ENCODE results near the gene RARB.

RARB gene

DNA sequence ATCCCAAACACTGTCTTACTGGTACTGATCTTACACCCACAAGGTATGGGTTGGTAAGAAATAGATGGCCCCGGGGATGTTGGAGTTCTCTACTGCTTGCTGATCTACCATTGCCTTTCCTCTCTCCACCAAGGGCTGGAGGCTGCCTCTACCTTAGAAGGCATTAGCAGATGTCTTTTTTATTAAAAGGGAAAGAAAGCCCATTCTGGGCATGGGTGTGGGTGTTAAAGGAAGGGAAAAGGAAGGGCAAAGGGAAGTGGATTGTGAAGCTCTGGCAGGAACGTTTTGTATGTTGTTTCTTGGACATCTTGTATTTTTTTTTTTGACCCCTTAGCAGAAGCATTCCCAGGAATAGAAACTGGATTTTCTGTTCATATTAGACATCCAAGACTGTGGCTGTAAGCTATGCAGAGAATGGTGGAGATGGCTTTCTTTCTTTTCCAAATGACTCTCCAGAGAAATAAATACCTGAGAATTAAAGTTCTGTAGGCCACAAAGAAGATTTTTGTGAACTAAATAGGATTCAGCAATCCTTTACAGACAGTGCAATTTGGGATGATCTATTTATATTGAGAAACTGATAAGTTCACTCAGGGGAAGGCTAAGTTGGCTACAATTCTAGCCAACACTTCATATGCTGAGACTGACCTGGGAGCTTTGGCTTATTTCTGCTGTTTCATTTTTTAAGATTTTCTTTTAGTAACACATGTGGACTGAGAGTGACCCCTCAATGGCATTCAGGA is 127.8 kb downstream of the RARB start:
- no peak for DNase-seq

DNA sequence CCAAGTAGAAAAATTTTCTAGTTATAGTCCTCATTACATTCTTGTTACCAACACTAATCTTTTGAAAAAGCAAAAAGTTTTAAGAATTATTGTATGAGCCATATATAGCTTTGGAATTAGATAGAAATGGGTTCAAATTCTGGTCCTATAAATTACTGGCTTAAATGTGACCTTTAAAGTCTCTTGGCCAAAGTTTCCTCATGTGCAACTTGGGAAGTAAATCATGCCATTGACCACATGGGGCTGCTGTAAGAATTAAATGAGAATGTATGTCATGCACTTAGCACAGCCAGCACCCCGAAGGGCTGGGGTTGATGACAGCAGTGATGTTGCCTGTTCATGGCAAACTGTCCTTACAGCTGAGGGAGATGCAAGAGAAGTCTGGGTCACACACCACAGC is 128.4 kb downstream of the RARB start:
- DNase-seq = no peak

DNA sequence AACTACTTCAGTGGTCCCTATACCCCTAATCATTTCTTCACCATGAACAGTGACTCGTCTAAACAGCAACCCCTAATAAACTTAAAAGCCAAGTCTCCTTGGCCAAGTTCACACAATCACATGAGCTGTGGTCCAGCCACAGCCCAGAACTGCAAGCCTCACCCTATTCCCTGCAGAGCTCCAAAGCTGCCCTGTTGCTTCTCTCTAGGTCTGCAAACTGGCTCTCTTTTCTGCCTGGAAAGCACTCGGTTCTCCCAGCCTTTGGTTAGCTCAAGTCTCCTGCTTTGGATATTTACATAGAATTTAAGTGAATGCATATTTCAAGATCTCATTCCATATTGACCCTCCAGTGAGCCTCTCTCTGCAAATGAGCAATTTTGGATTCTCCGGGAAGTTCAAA is 129.6 kb downstream of the RARB start:
- DNase-seq = no peak

DNA sequence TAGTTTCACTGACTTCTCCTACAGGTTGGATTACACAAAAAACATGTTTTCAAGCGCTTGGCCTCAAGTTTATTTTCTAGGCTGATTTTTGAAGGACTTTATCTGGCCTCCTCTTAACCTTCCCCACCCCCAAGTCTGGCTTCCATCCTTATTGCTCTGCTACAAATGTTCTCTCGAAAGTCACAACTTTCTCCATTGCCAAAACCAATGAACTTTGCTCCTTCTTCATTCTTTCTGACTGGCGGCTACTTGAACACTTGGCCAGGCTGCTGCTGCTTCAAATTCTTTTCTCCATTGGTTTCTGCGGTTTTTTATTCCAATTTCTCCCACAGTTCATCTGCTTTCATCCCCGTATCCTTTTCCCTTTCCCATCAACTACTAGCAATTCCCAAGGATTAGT is 130.1 kb downstream of the RARB start:
- DNase-seq = no peak

DNA sequence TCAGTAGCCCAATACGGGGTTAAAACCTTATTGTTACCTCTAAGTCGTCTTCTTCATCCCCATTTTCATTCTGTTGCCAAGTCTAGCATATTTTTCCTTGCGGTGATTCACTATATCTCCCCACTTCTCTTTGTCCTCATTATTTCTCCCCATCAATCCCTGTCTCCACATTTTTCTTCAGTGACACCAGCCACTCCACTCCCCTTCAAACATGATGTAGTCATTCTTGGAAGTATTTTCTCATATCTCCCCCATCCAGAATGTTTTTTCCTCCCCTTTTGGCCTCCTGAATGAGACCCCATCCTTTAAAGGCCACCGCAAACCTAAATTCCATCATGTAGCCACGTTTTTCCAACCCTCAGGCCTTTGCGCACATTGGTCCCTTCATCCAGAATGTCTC is 130.7 kb downstream of the RARB start:
- no peak for DNase-seq

DNA sequence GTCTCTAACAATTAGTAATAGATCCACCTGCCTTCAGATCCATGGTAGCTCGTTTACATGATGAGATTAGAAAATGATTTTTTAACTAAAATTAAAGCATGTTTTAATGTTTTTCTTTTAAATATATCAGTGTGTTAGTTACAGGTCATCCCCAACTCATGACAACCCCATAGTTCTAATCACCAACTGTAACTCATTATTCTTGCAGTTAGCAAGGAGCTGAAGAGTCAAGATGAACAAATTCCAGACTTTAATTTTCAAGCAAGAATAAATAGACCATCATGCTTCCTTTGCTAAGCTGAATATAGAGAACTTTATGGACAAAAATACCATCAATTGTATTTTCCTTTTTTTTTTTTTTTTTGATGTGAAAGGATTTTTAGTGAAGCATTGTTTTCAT is 135.5 kb downstream of the RARB start:
- DNase-seq = no peak

DNA sequence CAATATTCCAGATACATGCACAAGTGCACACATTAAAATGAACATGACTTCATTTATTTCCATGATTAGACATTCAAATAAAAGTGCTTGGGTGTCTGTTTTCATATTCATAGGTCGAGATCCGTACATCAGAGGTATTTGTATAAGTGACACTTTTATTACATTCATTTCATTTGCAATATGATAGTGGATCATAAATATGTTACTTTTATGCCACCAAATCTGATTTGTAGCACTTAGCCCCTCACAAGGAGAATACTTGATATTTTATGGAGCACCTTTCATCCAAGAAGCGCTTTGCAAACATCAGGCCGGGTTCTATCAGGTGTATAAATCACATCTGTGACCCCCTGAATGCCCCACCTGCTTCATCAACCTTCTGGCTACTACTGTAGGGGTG is 136.0 kb downstream of the RARB start:
- peak; percentile 65 for DNase-seq

DNA sequence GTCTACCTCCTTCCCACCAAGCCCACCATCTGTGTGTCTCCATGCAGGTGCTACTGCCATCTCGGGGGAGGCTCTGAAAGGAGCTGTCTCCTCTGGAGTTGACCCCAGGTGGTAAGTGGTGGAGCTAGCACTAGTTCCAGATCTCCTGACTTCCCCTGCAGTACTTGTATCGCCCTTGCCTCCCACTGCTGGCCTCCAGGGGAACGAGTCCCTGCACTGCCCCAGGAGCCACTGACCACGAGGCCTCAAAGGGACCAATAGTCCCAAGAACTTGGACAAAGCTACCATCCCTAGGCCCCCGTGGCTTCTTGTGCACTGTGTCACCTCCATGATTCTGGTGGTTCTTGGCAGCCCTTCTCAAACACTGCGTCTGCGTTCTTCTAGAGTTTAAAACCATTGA is 137.7 kb downstream of the RARB start:
- DNase-seq = no peak

DNA sequence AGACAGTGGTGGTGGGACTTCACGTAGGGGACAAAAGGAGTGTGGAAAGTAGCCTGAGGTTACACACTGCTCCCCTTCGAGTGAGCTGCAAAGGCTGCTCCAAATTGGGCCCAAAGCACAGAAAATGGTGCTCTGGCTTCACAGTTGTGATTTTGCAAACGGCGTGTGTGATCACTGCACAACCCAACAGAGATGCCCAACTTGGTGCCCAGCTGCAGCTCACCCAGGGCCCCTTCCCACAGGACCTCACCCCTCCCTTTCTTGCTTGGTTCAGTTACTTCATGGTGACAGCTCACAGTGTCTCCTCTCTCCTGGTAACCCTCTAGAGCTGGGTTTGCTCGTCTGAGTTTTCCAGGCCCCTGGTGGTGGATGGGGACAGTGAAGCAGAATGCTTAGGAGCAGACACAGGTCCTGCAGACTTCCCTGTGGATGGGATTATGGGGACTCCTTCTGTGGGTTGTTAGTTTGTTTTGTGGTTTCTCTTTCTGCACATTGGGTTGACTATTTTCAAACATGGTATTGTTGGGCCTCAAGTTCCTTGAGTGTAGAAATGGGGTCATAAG is 138.4 kb downstream of the RARB start:
- DNase-seq = peak; percentile 2

DNA sequence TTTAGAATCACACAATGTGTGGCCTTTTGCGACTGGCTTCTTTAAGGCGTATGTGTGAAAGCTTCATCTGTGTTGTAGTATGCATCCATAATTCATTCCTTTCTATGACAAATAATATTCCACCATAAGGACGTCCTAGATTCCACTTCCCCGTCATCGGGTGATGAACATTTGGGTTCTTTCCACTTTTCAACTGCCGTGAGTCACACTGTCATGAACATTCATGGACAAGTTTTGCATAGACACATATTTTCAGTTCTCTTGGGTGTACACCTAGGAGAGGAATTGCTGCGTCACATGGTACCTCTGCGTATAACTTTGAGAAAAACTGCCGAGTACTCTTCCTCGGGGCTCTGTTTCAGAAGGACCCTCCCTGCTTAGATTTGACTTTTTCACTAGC is 139.3 kb downstream of the RARB start:
- no peak for DNase-seq

DNA sequence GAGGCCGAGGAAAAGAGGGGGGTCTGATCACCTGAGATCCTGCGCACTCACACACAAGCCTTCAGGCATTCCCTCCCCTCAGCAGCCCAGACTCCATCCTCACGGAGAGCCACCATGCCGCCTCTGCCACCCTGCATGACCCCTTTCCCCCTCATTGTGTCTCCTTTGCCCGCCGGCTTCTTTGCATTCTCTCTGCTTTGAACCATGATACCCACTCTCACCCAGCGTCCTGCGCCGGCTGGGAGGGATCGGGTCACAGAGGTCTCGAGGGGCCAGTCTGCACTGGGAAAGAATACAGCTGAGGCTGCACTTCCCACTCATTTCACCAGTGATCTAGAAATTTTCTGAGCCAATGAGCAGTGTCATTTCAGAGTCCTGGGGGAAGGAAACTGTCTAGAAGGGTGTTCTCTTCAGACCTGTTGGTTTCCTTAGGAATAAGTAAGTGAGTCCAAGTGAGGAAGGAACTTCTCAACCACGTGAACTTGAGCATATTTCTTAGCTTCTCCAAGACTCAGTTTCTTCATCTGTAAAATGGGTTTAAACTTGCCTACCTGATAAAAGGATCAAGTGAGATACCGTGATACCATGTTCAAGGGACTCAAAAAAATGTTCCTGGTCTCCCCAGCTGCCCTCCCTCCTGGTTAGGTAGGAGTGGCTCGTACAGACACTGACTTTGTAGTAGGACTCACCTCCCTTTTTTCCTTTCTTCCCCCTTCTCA is 139.9 kb downstream of the RARB start:
- no peak for DNase-seq

DNA sequence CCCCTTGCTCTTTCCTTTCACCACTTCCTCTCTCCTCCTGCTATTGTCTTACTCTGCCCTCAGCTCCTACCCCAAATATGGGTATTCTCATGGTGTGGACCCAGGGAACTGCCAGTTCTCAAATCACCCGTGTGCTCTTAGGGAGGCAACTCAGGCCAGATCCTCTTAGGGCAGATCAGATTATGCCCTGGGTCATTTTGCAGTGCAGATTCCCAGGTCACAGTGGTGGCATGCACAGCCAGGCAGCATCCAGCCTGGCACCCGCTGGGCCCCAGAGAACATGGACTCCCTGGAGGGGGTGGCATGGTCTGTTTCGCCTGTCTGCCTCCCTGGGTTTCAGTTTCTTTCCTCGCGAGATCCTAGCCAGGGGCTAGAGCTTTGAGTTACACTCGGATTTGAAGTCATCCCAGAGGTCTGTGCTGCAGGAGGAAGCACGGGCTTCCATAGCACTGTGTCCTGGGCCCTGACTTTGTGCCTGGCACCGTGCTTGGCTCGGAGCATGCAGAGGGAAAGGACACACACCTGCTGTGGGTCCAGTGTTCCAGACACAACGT is 140.5 kb downstream of the RARB start:
- no peak for DNase-seq

DNA sequence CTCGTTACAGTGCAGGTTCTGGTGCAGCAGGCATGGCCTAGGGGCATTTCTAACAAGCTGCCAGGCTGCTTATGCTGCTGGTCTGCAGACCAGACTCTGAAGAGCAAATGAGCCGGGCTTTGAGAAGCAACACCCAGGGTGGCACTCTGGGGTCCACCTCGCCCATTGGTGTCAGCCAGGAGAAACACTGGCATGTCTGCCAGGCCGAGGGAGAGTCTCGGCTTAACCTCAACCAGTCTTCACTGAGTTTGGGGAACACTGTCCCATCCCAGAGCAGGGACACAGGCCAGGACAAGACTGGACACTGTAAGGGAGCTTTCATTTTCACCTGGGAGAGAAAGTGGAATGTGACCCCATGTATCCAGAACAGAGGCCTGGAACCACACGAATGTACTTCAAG is 143.2 kb downstream of the RARB start:
- DNase-seq = no peak

DNA sequence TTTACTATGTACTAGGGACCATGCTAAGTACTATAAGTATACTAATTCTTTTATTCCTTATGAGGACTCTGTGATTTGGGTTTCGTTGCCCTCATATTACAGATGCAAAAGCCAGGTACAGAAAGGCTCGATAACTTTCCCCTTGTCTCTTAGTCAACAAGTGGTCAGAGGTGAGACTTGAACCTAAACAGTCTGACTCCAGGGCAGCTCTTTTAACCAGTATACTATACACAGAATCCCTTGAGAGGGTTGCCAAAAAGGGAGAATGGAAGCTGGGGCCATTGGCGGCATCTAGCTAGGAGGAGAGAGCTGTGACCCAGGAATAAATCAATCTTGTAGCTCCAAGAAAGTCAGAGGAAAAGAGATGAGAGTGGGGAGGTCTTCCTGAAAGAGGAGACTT is 144.3 kb downstream of the RARB start:
- DNase-seq = no peak

DNA sequence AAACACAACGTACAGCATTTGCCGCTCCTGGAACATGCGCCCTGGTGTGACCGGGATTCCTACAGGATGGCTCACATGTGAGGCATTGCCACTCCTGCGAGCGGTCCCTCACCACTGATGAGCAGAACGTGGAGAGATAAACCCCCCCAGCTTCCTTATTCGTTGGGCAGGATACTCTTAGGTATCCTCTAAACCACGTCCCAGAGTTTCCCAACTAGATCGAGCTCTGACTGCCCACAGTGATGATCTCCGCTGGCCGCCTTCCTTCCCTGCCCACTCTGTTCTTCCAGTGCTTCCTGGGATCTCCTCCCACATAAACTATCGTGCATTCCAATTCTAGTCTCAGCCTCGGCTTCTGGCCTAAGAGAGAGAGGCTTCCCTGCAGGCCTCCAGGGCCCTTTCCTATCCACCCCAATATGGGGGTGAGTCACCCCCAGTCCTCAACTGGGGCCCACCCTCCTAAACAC is 144.9 kb downstream of the RARB start:
- no peak for DNase-seq

DNA sequence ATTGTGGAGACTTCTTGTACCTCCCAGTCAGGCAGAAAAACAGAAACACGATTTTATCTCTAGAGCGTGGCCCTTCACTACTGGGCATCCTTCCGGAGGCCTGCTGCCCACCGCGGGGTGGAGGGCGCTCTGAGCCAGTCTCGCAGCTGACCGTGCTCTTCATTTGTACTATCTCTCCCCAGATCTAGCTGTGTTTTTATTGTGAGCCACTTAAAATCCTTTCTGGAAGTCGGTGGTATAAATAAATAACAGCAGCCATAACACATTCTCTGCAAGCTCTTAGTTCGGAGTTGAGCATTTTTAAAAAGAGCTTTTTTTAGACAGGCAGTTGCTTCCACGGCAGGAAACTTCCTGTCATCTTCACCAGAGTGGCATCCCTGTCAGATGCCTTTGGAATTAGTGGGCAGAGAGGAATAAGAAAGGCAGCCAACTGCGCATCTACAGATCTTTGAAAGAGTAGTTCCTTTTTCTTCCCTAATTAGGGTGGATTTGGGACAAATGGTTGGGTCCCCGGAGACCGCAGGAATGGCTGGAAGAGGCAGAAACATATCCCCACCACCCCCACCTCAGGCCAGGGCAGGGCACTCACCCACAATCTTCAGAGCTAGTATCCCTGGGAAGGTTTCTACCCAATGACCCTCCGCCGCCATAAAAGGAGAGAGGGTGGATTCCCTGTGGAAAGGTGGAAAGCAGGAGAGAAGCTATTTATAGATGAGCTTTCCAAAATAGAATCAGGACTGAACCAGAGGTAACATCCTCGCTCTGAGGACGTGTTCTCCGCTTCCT is 145.5 kb downstream of the RARB start:
- no peak for DNase-seq

DNA sequence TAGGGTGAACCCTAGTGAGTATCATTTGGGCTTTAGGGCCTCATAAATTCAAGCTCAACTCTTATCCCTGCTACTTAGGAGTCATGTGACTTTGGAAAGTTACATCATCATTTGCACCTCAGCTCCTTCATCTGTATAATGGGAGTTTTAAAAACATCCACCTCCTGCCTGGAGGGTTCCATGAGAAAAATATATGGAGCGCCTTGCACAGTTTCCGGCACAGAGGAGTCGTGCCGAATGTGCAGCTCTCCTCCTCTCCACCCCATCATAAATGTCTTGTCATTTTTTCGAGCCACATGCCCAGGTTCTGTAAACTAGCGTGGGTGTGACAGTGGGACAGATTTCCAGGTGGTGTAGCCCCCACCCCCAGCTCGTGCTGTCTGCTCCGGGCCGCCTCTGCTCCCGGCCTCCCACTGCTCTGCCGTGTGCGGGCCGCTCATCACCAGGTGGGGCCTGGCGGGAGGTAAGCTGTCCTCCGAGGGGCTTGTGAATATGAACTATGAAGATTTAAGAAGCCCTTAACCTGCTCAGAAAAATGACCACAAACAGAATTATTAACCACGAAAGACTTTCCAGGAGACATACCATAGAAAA is 146.2 kb downstream of the RARB start:
- DNase-seq = no peak

DNA sequence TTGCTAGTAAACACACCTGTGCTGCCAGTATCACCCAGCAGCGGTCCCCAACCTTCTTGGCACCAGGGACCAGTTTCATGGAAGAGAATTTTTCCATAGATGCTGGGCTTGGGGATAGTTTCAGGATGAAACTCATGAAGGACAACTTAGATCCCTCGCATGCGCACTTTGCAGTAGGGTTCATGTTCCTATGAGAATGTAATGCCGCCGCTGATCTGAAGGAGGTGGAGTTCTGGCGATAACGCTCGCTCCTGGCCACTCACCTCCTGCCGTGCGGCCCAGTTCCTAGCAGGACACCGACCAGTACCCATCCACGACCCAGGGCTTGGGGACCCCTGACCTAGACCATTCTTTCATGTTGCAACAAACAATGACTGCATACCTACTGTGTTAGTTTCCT is 146.9 kb downstream of the RARB start:
- no peak for DNase-seq

DNA sequence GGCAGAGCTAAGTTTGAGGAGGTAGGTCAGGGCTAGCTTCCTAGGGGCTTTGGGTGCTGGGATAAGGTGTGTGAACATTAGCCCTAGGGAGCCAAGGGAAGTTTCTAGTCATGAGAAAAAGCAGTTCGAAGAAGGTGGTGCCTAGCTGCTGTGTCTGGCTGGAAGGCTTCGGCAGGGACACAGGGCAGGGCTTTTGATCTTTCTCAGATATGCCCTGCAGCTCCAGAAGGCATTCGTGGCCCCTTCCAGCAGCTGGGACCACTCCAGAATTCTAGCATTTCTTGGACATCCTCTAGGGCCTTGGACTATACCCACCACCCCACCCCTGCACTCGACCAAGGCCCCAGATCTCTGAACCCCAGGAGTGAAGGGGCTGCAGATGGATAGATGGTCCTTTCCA is 148.1 kb downstream of the RARB start:
- DNase-seq = no peak

DNA sequence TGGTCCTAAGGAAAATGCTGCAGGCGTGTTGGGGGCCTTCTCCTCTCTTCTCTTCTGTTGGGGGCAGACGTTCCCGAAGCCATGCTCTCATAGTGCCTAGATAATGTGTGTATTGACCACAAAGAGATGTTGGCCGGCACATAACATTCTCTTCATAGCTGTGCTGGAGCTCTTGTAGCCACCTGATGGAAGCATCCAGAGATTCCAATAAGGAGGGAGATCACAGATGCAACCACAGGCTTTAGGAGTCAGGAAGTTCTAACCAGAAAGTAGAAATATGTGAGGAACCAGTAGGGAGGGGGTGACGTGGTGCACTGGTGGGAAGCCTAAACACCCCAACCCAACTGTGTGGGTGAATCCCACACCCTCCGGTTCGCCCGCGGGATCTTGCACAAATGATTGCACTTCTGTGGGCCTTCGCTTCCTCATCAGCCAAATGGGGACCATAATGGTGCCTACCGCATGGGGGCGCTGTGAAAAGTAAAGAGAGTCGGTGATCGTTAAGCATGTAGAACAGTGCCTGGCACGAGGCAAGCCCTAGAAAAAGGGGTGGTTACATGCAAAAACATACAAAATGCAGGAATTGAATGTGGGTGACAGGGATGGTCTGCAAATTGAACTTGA is 148.9 kb downstream of the RARB start:
- DNase-seq = no peak

DNA sequence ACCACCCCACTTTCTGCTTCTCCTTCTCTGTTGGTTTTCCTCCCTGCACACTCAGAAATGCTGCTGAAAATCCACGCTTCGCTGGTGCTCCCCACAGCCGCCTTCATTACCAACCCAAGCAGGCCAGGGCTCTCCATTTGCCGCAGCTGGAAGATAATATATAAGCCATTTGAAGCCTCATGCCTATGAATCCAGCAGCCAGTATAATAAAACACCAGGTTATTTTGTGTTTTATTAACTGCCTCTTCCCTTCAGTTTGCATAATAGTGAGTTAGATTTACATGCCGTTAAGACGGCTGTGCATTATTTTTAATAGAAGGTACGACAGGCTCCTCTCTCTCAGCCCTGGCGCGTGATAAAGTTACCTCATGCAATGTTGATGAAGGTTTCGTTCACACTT is 150.0 kb downstream of the RARB start:
- no peak for DNase-seq

DNA sequence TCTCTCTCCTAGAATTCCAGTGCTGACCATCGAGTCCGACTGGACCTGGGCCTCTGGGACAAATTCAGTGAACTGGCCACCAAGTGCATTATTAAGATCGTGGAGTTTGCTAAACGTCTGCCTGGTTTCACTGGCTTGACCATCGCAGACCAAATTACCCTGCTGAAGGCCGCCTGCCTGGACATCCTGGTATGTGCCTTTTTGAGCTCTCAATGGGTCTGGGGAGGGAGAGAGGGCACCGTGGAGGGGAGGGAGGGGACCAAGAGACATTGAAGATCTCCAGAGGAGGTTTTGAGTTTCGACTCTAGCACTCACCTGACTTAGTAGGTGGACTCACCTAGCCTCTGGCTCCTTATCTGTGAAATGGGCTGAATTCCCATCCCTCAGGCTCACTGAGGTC is 152.5 kb downstream of the RARB start:
- DNase-seq = no peak
